Endothelial cell of umbilical vein (primary cell): ENCODE measurements around the gene ANKRD33B.

ENCODE experiments used
- EZH2 ChIP-seq: IDR thresholded peaks from 2 replicates; pipeline ENCODE4 v1.6.1; 2012; ENCODE audit warnings: borderline replicate concordance, low read depth, mild to moderate bottlenecking, moderate library complexity, low read length, inconsistent platforms; ENCODE audit not compliant: severe bottlenecking
- FOS ChIP-seq: IDR thresholded peaks from 2 replicates; pipeline ENCODE4 v1.6.1; 2011; ENCODE audit warnings: mild to moderate bottlenecking, low read length, moderate library complexity, borderline replicate concordance; ENCODE audit not compliant: insufficient read depth
- GATA2 ChIP-seq: IDR thresholded peaks from 2 replicates; pipeline ENCODE4 v1.7.0; 2011; ENCODE audit warnings: low read depth, mild to moderate bottlenecking, moderate library complexity, mixed read lengths, low read length; ENCODE audit not compliant: insufficient read length, insufficient read depth
- MYC ChIP-seq: IDR thresholded peaks from one replicate; pipeline ENCODE4 v1.6.1; 2011; ENCODE audit warnings: mild to moderate bottlenecking, low read depth, low read length
- POLR2A ChIP-seq: IDR thresholded peaks from 2 replicates; pipeline ENCODE4 v1.6.1; 2012; ENCODE audit warnings: low read depth, mild to moderate bottlenecking, control low read depth, low read length
- POLR2AphosphoS5 ChIP-seq: IDR thresholded peaks from 2 replicates; pipeline ENCODE4 v1.6.1; 2012; ENCODE audit warnings: low read depth, mild to moderate bottlenecking, control low read depth, low read length, moderate library complexity; ENCODE audit not compliant: insufficient read depth
- TF ChIP-seq, protein P1 (sequence below), 2 donors: IDR thresholded peaks; 1 replicate in 1 of 2; 2 replicates in 1 of 2; pipeline ENCODE4 v1.5.1; 2011; ENCODE audit warnings: low read length in 2 of 2, mild to moderate bottlenecking in 2 of 2, moderate library complexity in 2 of 2, control low read depth in 1 of 2, inconsistent platforms in 1 of 2, low read depth in 1 of 2; ENCODE audit not compliant: insufficient read depth in 1 of 2; ENCODE audit errors: extremely low read depth in 1 of 2
- TF ChIP-seq, protein P2 (sequence below): IDR thresholded peaks from 2 replicates; pipeline ENCODE4 v1.6.1; 2011; ENCODE audit not compliant: insufficient read depth, insufficient read length

DNA sequence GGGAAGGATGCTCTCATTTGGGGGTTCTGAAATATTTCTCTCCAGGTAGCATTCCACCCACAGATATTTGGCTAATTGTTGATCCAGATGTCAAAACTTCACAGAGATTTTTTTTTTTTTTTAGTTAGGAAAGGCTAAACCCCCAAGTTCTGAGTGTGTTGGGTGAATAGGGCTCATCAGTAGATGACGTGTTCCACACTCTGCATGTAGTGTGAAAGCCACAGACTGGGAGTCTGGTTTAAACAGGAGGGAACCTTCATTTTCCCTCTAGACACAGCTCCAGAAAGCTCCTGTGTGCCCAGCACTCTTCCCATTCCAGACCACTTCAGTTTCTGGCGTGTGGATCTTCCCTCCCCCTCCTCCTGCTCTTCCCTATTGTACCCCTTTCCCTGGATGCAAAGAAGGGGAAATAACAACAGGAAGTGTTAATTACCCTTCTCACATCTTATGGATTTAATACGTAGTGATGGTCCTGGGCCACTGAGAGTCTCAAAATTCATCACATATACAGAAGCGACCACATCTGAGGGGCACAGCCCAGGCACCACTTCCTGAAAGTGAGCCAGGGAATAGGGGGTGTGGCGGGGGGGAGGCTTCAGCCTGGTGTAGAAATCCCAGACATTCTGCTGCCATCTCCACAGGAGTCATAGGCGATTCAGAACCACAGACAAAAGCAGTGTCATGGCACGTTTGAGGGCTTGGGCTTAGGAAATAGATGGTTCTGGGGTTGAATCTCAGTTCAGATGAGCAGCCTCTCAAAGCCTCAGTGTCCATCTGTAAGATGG, 132.1 kb downstream of the ANKRD33B start:
- no peak for TF ChIP-seq MYC
- TF ChIP-seq, protein P1, sequence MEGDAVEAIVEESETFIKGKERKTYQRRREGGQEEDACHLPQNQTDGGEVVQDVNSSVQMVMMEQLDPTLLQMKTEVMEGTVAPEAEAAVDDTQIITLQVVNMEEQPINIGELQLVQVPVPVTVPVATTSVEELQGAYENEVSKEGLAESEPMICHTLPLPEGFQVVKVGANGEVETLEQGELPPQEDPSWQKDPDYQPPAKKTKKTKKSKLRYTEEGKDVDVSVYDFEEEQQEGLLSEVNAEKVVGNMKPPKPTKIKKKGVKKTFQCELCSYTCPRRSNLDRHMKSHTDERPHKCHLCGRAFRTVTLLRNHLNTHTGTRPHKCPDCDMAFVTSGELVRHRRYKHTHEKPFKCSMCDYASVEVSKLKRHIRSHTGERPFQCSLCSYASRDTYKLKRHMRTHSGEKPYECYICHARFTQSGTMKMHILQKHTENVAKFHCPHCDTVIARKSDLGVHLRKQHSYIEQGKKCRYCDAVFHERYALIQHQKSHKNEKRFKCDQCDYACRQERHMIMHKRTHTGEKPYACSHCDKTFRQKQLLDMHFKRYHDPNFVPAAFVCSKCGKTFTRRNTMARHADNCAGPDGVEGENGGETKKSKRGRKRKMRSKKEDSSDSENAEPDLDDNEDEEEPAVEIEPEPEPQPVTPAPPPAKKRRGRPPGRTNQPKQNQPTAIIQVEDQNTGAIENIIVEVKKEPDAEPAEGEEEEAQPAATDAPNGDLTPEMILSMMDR (IDR thresholded peaks at IDR 0.05; ENCODE audit: extremely low read depth in 1 of 2, insufficient read depth in 1 of 2, low read depth in 1 of 2, low read length in 2 of 2) = no peak
- TF ChIP-seq POLR2A = no peak
- no peak for TF ChIP-seq EZH2
- TF ChIP-seq POLR2AphosphoS5 = no peak
- TF ChIP-seq, protein P2, sequence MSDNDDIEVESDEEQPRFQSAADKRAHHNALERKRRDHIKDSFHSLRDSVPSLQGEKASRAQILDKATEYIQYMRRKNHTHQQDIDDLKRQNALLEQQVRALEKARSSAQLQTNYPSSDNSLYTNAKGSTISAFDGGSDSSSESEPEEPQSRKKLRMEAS = no peak
- TF ChIP-seq FOS = no peak
- no peak for TF ChIP-seq GATA2
